ENCODE results near the gene PCK2.

PCK2 gene

GRCh38 chr14:24115422-24116127 is 21.5 kb downstream of the PCK2 start:
- no peak for DNase-seq (ENCODE audit: low read depth, low spot score)

- no peak for DNase-seq (ENCODE audit: low read depth, low spot score)
Observed at GRCh38 chr14:24116128-24116814, 22.2 kb downstream of the PCK2 start.

DNA sequence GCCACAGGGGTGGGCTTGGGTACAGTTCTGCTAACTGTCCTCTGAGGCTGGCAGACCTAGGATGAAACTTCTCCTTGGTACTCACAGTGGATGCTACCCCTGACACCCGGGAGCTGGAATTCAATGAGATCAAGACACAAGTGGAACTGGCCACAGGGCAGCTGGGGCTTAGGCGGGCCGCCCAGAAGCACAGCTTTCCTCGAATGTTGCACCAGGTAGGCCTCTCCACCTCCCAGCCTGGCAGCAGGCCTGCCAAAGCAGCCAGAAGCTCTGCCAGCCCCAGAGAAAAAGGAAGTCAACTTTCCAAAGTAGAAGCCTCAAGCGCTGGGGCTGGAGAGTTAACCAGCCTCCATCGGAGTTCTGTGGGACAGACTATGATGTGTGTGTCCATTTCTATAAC is 23.1 kb downstream of the PCK2 start:
- no peak for DNase-seq (ENCODE audit: low read depth, low spot score)

- no peak for DNase-seq (ENCODE audit: low read depth, low spot score)
Observed at GRCh38 chr14:24119691-24120090, 25.6 kb downstream of the PCK2 start.

GRCh38 chr14:24121210-24121609 is 27.1 kb downstream of the PCK2 start:
- DNase-seq (ENCODE audit: low read depth, low spot score) = no peak

DNA sequence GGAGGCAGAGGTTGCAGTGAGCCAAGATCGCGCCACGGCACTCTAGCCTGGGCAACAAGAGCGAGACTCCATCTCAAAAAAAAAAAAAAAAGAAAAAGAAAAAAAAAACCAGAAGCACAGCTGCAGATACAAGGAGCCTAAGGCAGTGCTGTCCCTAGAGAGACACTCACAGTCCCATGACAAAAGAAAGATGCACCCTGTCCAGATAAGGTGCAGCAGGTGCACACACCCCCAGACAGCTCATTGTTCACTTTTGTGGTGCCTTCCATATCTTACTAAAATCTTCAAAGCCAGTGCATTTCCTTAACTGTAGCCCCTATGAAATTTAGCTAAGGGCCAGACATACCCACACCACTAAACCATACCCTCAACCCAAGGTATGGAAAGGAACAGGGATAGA is 28.3 kb downstream of the PCK2 start:
- DNase-seq (ENCODE audit: low read depth, low spot score) = no peak

DNA sequence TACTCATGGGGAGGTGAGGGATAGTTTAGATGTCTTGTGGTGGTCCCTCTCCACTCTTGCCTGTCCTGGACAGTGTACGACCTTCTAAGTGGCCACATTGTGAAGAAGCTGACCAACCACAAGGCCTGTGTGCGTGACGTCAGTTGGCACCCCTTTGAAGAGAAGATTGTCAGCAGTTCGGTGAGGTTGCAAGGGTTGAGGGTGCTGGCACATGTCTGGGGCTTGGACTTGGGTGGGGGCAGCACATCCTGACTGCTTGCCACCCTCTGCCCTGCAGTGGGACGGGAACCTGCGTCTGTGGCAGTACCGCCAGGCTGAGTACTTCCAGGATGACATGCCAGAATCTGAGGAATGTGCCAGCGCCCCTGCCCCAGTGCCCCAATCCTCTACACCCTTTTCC is 28.8 kb downstream of the PCK2 start:
- DNase-seq (ENCODE audit: low read depth, low spot score) = no peak

DNA sequence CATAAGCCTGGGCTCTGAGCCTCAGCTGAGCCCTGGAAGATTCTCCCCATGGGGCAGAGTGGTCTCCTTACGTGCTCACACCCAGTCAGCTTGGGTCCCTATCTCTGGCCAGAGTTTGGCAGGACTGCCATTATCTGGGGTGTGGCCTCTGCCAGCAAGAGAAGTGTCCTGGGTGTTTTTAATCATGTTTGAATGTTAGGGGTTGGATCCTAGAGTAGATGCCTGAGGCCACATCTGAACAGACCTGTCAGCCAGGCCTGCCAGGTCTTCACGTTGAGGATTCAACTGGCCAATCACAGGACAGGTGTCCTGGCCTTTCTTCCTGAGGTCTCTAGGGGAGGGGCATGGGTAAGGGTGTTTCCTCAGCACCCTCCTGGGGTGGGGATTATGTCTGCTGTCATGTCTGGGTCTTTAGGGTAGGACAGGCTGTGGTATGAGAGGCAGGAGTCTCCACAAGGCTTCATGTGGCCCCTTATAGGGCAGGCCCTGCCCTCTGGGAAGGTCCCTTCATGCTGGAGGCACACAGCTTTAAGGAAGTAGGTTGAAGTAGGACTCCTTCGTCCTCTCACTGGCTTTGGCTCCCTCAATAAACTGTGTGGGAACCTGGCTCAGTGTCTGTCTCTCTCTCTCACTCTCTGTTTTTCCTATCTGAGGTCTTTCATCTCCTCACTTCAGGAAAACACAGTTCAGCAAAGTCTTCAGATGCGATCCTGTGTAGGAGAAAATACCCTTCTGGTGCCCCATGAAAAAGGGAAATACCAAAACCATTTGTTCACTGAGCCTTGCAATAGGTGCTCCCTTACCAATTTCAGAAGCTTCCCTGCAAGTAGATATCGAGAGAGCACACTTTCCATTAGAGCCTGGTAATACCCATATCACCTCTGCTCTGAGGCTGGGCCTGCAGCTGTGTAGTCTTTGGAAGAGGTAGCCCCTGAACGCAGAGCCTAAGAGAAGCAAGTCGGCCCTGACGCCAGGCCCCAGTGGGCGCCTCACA is 29.6 kb downstream of the PCK2 start:
- DNase-seq (ENCODE audit: low read depth, low spot score) = no peak

- DNase-seq (ENCODE audit: low read depth, low spot score) = no peak
Observed at GRCh38 chr14:24126939-24127338, 32.8 kb downstream of the PCK2 start.

- no peak for DNase-seq (ENCODE audit: low read depth, low spot score)
Observed at GRCh38 chr14:24127673-24128072, 33.6 kb downstream of the PCK2 start.

DNA sequence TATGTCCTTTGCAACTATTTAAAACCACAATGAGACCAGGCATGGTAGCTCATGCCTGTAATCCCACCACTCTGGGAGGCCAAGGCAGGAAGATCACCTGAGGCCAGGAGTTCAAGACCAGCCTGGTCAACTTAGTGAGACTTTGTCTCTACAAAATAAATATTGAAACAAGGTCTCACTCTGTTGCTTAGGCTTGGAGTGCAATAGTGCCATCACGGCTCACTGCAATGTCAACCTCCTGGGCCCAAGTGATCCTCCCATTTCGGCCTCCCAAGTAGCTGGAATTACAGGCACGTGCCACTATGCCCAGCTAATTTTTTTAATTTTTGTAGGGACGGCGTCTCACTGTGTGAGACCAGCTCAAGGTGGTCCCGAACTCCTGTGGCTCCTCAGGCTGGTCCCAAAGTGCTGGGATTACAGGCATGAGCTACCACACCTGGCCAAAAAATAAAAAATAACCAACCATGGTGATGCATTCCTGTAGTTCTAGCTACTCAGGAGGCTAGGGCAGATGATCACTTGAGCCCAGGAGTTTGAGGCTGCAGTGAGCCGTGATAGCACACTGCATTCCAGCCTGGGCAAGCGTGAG is 35.4 kb downstream of the PCK2 start:
- DNase-seq (ENCODE audit: low read depth, low spot score) = no peak

- DNase-seq (ENCODE audit: low read depth, low spot score) = no peak
Observed at GRCh38 chr14:24130380-24130716, 36.2 kb downstream of the PCK2 start, which contains the start of gene FITM1. Gene FITM1, plus strand, starts transcription at chr14:24130659. Its CDS starts 905 bp downstream, at chr14:24131564.

DNA sequence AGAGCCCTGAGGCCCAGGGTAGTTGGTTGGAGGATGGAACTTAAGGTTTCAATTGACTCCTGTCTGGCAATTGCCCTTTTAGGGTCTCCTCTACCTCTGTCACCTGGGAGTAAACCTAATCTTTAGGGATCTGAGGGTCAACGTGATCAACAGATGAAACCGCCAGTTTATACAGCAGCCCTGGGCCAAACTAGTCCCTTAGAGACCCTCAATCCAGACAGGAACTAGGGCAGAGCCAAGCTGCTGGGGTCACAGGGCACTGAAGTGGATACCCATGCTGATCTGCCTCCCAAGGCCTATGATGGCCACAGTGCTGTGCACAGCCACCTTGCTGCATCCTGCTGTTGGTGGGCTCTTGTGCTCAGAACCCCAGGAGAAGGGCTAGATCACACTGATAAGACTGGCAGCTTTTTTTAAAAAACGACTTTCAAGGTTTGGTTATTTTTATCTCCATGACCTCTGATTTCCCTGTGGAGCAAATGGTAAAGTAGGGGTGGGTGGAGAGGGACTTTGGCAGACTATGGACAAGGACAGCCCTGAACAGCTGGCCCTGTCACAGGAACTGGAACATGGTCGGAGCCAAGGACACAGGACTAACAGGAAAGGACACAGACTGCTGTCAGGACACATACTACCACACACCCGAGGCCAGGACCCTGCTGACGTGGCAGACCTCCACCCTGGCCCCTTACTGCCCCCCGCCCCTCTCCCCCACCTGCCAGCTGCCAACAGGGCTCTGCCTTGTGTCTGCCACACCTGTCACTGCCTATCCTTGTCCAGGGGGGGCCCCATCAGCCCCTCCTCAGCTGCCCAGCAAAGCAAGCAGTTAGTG is 36.8 kb downstream of the PCK2 start:
- DNase-seq (ENCODE audit: low read depth, low spot score) = no peak

GRCh38 chr14:24131549-24131966 is 37.4 kb downstream of the PCK2 start:
- DNase-seq (ENCODE audit: low read depth, low spot score) = no peak

GRCh38 chr14:24132061-24132685 is 38.1 kb downstream of the PCK2 start:
- no peak for DNase-seq (ENCODE audit: low read depth, low spot score)

- DNase-seq (ENCODE audit: low read depth, low spot score) = no peak
Observed at GRCh38 chr14:24132976-24133375, 38.9 kb downstream of the PCK2 start.

DNA sequence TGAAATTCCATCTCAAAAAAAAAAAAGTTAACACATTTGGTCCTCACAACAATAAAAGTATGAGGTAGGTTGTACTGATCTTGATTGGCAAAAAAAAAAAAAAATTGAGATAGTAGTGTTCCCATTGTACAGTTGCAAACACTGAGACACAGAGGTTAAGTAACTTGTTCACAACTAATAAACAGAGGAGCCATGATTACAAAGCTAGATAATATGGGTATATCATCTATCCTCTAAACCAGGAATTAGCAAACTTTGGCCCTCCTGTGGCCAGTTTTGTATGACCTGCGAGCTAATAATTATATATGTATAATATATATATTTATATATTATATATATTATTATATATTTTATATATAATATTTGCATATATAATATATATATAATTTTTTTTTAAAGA is 39.6 kb downstream of the PCK2 start:
- DNase-seq (ENCODE audit: low read depth, low spot score) = no peak

DNA sequence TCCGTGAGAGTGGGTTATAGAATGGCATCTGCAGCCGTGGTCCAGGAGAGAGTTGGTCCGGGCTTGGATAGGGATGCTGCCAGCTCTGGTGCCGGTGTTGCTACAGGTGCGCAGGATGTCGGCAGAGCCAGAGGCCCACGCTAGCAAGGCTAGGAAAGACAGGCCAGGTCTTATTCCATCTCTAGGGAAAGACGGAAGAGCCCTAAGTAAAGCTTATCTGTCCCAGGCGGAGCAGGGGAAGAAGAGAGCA is 41.4 kb downstream of the PCK2 start:
- DNase-seq (ENCODE audit: low read depth, low spot score) = no peak

GRCh38 chr14:24135834-24136683 is 41.9 kb downstream of the PCK2 start, which contains the start of gene PSME1:
Gene PSME1, plus strand, starts transcription at chr14:24136194. Its CDS starts 69 bp downstream, at chr14:24136263.
- DNase-seq (ENCODE audit: low read depth, low spot score) = peak; percentile 71

All from brain pericyte (primary cell).